Skeletal muscle satellite cell (primary cell): ENCODE results near the gene FRMPD2.

Source experiments
- H3K27me3 ChIP-seq: 2 replicates; pipeline ENCODE4 v1.7.0; 2013; ENCODE audit warnings: low read length; ENCODE audit not compliant: control insufficient read depth, insufficient read depth
- H3K36me3 ChIP-seq: 2 replicates; pipeline ENCODE4 v1.7.0; 2013; ENCODE audit warnings: mild to moderate bottlenecking, control low read depth, low read length; ENCODE audit not compliant: insufficient read depth
- H3K4me1 ChIP-seq: 2 replicates; pipeline ENCODE4 v1.7.0; 2013; ENCODE audit warnings: low read length; ENCODE audit not compliant: control insufficient read depth, insufficient read depth
- H3K4me2 ChIP-seq: 2 replicates; pipeline ENCODE4 v1.7.0; 2013; ENCODE audit warnings: mild to moderate bottlenecking, low read length
- H3K4me3 ChIP-seq: 2 replicates; pipeline ENCODE4 v1.7.0; 2013; ENCODE audit warnings: low read length
- H3K9ac ChIP-seq: 2 replicates; pipeline ENCODE4 v1.7.0; 2013; ENCODE audit warnings: mild to moderate bottlenecking, low read depth, low read length, moderate library complexity
- H3K9me3 ChIP-seq: replicated peaks from 2 replicates; pipeline ENCODE4 v1.7.0; 2013; ENCODE audit warnings: mild to moderate bottlenecking, control low read depth, low read length

Gene FRMPD2

DNA sequence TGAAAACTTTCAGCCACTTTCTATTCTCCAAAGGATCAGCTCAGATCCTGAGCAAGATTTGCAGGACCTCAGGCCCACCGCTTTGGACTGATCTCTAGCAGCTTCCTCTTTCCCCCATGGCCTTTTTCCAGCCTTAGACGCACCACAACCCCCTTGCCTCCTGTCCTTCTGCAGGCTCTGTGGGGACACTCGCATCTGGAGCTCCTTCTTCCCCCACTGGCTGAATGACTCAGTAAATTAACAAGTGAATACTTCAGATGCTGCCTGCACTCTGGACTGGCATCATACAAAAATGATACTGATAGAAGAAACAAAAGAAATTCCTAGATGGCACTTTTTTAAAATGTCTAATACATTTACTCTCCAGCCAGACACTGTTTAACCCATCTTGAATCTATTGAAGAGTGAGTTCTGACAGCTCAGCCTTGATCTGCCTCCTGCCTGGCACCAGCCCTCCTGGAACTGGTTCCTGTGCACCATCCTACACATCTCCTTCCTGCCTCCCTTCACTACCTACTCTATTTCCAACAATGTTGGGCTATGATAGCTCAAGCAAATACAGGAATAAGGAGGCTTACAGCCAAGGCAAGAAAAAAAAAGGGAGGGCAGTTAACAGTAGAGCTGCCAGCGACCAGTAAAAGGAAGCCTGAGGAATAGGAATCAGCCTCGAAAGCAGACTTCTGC lies 3.3 kb downstream of the FRMPD2 start:
- no peaks in the 10 kb centered on the region for H3K4me1 ChIP-seq
- H3K4me3 ChIP-seq, result no peak overlapping the region
- H3K36me3 ChIP-seq, result no peaks in the 10 kb centered on the region
- peaks cover 67% of the 10 kb centered on the region for H3K27me3 ChIP-seq
- H3K4me2 ChIP-seq, result no peak overlapping the region
- no peak overlapping the region for H3K9ac ChIP-seq
- no peaks in the 10 kb centered on the region for H3K9me3 ChIP-seq

DNA sequence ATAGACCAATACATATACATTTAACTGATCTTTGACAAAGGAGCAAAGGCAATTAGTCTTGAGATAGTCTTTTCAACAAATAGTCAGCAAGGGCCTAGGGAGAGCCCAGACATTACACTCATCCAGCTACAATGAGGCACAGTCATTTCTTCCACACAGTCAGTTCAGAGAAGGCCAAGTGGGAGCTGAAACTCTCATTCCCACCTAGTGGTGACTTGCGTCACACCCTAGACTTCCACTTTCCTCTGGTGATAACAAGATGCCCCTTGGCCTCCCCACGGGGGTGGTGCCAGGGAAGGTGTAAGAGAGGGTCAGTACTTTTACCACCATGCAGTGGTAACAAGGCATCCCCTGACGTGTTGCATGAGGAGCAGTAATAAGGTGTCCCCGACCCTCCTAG lies 8.0 kb downstream of the FRMPD2 start:
- Histone ChIP-seq H3K27me3 (peaks cover 55% of the 10 kb centered on the region), H3K4me2 (no peak overlapping the region), H3K9me3 (no peaks in the 10 kb centered on the region), H3K9ac (no peak overlapping the region), H3K4me1 (no peaks in the 10 kb centered on the region), H3K4me3 (no peak overlapping the region), H3K36me3 (no peaks in the 10 kb centered on the region)

DNA sequence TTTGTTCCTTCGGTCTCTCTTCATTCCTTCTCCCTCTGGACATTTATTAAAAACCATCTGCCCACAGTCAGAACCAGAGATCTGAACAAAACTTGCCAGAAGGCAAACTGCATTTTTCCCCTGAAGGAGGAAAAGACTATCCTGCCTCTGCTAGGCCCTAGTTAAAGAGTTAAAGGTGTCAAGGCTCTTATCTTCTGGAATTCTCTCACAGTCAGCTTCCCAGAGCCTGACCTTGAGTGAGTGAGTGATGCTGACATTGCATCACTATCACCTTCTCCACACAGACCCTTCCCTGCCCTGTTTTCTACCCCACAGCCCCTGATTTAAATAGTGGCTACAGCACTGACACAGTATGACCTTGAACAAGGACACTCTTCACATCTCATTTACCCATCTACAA lies 16.4 kb downstream of the FRMPD2 start:
- no peak overlapping the region for H3K4me3 ChIP-seq
- no peak overlapping the region for H3K9ac ChIP-seq
- no peaks in the 10 kb centered on the region for H3K36me3 ChIP-seq
- peaks cover 52% of the 10 kb centered on the region for H3K27me3 ChIP-seq
- H3K4me2 ChIP-seq, result no peak overlapping the region
- H3K9me3 ChIP-seq, result no peaks in the 10 kb centered on the region
- no peaks in the 10 kb centered on the region for H3K4me1 ChIP-seq

DNA sequence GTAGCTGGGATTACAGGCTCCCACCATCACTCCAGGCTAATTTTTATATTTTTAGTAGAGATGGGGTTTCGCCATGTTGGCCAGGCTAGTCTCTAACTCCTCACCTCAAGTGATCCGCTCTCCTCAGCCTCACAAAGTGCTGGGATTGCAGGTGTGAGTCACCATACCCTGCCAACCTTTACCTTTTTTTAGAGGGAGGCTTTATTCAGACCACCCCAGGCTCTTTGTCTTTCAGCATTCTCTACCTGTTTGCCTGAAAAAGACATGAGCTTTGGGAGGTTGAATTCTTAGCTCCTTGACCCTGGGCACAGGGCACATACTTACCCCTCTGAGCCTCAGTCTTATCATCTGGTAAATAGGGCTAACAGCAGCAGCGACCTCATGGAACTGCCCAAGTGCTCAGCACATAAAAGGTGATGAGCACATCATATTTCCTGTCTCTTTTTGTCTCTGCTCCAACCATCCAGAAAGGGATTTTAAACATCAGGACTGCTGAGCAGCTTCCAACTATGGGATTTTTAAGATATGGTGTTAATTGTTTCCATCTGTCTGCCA lies 17.0 kb downstream of the FRMPD2 start:
- Histone ChIP-seq H3K4me1 (no peaks in the 10 kb centered on the region), H3K36me3 (no peaks in the 10 kb centered on the region)

DNA sequence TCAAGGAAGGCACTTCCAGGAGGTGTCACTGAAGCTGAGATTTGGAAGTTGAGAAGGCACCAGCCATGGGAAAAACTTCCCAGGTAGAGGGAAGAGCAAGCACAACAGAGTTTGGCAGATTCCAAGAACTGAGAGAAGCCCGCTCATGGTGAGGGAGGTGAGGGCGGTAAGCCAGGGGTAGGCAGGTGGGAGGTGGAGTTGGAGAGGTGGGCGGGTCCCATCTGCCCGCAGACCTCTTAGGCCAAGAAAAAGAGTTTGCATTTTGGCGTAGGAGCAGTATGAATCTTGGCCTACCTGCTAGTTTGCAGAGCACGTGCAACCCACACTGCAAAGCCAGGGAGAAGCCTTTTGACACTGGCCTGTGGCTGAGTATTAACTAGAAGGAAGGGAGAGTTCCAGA lies 18.8 kb downstream of the FRMPD2 start:
- Histone ChIP-seq H3K9ac (no peak overlapping the region), H3K4me3 (no peak overlapping the region), H3K36me3 (no peaks in the 10 kb centered on the region), H3K9me3 (no peaks in the 10 kb centered on the region), H3K4me1 (no peaks in the 10 kb centered on the region), H3K4me2 (no peak overlapping the region), H3K27me3 (peaks cover 40% of the 10 kb centered on the region)

More for the DNA sequence above, 17.0 kb downstream of the FRMPD2 start:
- Histone ChIP-seq H3K4me3 (no peak overlapping the region), H3K4me2 (no peak overlapping the region), H3K9ac (no peak overlapping the region), H3K27me3 (peaks cover 51% of the 10 kb centered on the region), H3K9me3 (no peaks in the 10 kb centered on the region)

DNA sequence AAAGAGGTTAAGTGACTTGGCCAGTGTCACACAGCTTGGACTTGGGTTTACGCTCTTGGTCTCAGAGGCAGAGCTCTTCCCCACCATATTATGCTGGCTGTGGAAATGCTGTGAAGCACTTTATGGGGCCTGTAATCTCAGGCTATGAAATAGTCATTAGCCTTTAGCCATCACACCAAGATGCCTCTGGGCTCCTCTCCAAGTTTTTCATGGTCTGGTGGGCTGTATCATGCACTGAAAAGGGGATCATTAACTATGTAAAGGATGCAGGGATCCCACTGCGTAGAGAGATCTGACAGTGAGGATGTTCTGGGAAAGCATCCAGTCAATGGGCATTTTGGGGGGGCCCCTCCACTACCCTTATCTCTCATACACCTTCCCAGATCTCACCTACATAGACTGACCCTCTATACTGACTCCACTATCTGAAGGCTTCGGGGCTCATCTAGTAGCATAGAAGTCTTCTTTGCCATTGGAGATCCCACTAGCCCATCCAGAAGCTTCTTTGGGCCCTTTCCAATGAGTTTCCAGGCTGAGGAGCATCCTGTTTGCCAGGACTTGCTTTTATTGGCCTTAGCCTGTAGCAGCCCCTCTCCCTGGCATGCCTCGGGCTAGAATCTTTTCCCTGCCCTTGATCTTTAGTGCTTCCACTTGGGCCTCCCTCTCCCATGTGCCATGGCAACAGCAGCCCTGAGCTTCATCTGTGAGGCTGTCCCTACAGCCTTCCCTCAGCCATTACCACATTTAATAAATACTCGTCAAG lies 19.6 kb downstream of the FRMPD2 start:
- no peak overlapping the region for H3K9ac ChIP-seq
- no peak overlapping the region for H3K4me3 ChIP-seq
- H3K4me2 ChIP-seq, result no peak overlapping the region
- H3K27me3 ChIP-seq, result peaks cover 34% of the 10 kb centered on the region
- no peaks in the 10 kb centered on the region for H3K36me3 ChIP-seq
- no peaks in the 10 kb centered on the region for H3K4me1 ChIP-seq
- H3K9me3 ChIP-seq, result no peaks in the 10 kb centered on the region

DNA sequence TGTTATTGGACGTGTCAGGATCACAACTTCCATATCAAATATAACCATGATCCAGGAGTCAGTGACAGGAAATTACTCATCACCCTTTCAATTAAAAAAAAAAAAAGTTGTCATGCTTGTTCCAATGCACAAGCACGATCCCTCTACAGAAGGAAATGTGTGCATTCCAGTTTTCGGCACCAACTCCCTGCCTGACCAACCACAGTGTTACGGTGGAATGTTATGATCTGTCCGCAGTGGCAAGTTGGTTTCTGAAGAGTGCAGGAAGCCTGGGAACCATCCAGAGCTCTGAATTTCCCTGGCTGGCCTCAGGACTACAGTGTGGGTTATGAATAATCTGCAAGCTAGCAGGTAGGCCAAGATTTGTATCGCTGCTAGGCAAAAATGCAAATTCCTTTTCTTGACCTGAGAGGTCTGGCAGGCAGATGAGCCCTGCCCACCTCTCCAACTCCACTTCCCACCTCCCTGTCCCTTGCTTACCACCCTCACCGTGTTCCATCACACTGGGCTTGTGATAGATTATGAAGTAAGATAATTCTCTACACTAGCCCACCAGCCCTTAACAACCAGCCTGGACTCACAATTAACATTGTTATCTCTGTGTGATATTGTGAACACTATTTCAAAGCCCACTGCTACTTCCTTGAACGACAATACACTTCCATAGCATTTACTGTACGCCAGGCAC lies 20.4 kb downstream of the FRMPD2 start:
- Histone ChIP-seq H3K9ac (no peak overlapping the region), H3K36me3 (no peaks in the 10 kb centered on the region), H3K9me3 (no peaks in the 10 kb centered on the region), H3K4me1 (no peaks in the 10 kb centered on the region), H3K4me3 (no peak overlapping the region), H3K27me3 (peaks cover 38% of the 10 kb centered on the region), H3K4me2 (no peak overlapping the region)

DNA sequence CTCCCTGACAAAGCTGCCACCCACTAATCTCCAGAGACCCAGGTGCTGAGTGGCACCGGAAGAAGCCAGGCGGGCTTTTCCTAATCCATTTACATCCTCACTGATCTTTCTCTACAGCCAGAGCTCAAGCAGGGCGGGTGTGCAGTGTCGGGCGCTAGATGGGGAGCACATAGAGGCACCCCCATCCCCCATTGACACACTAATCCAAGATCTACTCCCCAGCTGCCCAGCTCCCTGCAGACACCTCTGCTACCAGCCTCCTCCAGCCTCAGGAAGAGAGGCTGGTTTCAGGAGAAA lies 22.2 kb downstream of the FRMPD2 start:
- Histone ChIP-seq H3K9ac (no peak overlapping the region), H3K9me3 (no peaks in the 10 kb centered on the region), H3K4me2 (no peak overlapping the region), H3K4me1 (no peaks in the 10 kb centered on the region), H3K36me3 (no peaks in the 10 kb centered on the region), H3K27me3 (peaks cover 39% of the 10 kb centered on the region), H3K4me3 (no peak overlapping the region)

DNA sequence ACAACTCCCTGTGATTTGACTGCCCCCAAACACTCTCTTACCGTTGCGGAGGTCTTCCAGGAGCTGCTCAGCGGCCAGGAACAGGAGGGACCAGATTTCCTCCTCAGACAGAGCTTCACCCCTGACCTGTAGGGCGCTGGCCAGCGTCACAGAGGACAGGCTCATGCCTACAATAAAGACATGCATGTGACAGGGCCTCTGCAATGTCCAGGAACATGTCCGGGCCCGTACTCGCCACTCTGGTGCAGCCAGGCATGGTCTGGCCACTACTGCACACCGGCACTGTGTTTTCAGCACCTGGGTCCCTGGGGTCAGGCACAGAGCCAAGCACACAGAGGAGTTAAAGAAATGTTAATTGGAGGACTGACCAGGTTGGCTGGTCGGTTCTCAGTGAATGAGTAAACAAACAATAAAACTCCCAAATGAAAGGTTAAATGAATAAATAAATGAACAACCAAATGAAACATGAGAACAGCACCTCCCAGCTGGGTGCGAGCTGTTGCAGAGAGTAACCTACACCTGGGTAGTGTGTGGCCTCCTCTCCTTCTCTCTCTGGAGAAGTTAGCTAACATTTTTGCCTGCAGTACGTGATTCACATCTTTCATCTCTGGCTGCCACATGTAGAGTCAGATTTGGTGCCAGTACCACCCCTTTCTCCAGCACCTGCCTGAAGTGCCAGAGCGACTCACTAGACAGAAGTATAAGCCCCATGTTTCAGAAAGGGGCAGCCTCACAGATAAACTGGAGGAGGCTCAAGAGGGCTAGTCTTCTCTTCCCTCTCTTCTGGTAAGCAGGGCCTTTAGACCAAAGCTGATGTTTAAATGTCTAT lies 22.8 kb downstream of the FRMPD2 start:
- Histone ChIP-seq H3K9me3 (no peaks in the 10 kb centered on the region), H3K4me3 (no peak overlapping the region), H3K27me3 (peaks cover 45% of the 10 kb centered on the region), H3K4me1 (no peaks in the 10 kb centered on the region), H3K4me2 (no peak overlapping the region), H3K36me3 (no peaks in the 10 kb centered on the region), H3K9ac (no peak overlapping the region)

DNA sequence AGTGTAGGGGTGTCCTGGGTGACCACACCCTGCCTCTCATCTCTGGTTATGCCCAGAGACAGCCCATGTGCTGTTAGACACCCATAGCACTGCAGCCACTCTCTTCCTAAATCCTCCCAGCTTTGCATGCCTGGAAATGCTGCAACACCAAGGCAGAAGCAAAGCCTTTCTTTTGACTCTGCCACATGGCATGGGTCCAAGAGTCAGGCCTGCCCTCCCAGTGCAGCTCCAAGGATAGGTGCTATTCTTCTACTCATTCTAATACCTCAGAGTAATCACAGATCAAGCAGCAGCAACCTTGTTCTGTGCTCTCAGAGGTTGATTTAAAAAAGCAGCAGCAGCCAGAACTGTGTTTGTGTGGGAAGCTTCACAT lies 23.4 kb downstream of the FRMPD2 start:
- Histone ChIP-seq H3K36me3 (no peaks in the 10 kb centered on the region), H3K4me1 (no peaks in the 10 kb centered on the region), H3K4me3 (no peak overlapping the region), H3K9me3 (no peaks in the 10 kb centered on the region), H3K4me2 (no peak overlapping the region), H3K27me3 (peaks cover 41% of the 10 kb centered on the region), H3K9ac (no peak overlapping the region)

DNA sequence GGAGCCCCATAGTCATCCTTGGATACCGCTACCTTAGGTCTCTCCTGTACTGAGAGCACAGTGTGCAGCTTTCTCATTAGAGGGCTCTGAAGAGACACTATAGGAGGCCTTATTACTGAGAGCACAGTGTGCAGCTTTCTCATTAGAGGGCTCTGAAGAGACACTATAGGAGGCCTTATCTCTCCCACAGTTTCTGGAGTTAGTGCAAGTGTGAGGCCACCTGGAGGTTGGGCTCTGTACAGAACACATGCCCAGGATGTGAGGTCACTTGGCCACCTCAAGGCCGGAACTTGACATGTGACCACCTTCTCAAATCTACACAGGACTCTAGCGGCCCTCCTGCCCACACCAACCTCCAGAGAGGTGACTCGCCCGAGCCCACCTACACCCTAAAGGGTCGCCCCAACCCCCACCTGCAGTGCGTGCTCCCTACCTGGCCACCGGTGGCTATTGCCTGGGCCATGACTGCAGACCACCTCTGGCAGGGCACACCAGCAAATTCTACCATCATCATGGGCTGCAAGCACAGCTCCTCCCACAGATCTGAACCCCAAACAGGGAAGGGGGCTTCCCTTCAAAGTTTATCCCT lies 24.6 kb downstream of the FRMPD2 start:
- peaks cover 42% of the 10 kb centered on the region for H3K27me3 ChIP-seq
- no peak overlapping the region for H3K4me2 ChIP-seq
- H3K9me3 ChIP-seq, result no peaks in the 10 kb centered on the region
- H3K4me3 ChIP-seq, result no peak overlapping the region
- no peaks in the 10 kb centered on the region for H3K36me3 ChIP-seq
- no peak overlapping the region for H3K9ac ChIP-seq
- H3K4me1 ChIP-seq, result no peaks in the 10 kb centered on the region
